CD4-positive, alpha-beta T cell treated with Interleukin-6 for 4 hours (primary cell): ENCODE measurements around the gene FBXO15.

ENCODE experiments used
- DNase-seq: peaks from one replicate; pipeline ENCODE4 v3.0.0-alpha.2; 2020; ENCODE audit warnings: mixed read lengths

Gene FBXO15

DNA sequence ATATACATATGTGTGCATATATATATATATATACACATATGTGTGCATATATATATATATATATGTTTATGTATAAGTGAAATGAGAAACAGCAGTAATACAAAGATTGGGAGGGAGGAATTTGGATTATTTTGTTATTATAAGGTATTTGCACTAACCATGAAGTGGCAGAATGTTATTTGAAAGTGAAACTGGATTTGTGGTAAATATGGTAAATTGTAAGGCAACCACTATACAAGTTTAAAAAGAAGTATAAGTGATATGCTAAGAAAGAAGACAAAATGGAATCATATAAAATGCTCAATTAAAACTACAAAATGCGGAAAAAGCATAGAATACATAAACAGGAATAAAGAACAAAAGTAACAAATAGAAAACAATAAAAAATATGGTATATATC is 37.5 kb downstream of the FBXO15 start:
- DNase-seq, result no peak

DNA sequence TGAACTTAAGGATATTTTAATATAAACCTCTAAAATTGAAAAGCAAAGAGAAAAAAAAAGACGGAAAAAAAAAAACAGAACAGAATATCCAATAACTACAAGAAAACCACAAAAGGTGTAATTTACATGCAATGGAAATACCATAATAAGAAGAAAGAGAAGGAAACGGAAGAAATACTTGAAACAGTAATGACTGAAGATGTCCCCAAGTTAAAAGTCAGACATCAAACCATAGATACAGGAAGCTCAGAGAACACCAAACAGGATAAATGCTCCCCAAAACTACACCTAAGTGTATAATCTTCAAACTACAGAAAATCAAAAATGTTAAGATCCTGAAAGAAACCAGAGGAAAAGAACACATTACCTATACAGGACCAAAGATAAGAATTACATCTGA is 39.2 kb downstream of the FBXO15 start:
- DNase-seq, result no peak

DNA sequence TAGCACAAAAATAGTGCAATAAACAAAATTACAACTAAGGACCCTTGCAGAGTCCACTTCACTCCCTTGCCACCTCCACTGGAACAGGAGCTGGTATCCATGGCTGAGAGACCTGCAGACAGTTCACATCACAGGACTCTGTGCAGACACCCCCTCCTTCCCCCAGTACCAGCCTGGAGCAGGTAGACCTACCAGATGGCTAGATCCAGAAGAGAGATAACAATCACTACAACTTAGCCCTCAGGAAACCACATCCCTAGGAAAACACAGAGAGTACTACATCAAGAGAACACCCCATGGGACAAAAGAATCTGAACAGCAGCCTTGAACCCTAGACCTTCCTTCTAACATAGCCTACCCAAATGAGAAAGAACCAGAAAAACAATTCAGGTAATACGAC is 49.8 kb downstream of the FBXO15 start:
- no peak for DNase-seq

DNA sequence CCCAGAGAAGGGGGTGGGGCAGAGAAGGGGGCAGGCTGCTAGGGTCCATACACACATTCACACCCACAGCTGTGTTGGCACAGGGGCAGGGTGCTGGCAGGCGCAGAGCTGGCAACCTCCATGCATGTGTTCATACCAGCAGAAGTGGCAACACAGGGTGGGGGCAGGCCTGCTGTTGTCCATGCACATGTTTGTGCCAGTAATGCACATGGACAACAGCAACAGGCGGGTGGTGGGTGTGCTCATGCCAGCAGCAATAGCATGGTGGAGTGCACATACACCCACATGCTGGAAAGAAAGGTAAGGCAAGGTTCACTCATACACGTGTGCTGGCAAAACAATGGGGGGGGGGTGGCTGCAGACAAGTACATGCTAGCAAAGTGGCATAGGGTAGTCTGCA is 54.7 kb downstream of the FBXO15 start:
- DNase-seq, result no peak

DNA sequence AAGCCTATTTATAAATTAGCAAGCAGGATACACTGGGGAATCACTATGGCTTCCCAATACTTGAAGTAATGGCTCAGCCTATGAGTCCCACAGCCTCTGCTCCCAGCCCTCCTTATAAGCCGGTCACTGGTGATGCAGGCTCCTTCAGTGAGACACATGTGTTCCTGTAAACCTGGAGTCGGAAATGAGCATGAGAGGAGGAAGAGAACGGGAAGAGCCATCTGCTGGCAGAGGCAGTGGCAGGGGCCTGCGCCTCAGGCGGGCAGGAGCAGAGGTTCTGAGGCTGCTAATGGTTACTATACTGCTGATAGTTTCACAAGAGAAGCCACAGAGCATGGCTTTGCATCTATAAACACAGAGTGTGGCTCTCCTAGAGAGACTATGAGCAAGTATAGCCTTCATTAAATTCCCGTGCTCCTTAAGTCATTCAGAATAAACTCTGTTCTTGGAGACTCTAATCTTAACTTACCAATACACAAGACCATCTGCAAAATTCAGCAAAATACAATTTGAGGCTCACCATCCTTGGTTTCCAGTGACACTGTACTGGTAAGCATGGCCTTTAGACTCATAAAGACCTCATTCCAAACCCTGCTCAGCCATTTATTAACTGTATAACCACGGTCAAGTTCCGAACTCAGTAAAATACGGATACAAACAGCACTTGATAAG is 63.3 kb downstream of the FBXO15 start:
- DNase-seq, result no peak

DNA sequence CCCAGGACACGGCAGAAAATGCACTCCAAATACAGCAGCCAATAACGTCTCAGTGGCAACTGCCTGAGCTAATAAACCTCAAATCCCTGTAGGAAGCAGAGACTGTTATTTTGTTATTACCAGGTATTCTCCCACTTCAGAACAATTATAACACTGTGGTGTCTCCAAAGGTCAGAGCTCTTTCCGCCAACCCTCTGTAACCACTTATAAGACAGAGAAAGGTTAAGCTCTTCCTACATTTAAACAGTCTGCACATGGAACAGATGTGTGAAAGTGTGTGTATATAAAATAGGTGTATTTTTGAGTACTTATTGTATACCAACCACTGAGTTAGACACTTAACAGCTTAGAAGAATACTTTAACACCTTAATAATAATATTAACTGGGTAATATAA is 64.1 kb downstream of the FBXO15 start:
- DNase-seq, result no peak

DNA sequence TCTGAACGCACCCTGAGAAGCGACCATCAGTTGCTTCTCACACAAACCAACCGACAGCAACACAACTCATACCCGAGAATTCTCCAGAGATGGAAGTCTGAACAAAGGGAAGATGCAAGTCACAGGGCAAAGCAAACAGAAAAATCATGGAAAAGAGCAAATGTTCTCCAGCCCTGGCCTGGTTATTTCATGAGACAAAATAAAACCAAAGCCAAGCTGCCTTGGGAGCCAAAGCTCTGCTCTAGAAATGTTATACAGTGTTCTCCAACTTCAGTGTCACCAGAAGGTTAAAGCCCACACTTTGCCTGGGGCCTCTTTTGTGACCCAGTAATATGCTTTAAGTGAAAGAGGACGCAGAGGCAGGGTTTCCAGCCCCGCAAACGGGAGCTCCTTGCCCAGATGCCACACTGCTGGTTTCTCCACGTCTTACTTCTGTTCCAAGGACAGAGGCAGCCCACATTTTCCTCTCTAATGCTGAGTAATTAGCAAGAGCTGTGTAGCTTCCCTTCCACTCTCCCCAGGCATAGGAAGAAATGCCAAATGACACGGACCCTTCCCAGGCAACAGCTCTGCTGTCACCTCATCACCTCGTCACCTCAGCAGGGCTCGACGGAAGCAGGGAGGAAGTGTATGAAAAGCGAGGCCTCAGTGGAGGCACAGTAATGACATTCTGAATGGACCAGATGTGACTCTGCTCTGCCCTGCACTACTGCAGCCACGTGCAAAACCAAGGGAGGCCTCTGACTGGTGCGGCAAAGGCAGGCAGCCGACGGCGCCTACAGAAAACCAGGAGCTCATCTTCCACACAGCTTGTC is 64.7 kb downstream of the FBXO15 start:
- DNase-seq, result peak; percentile 57

DNA sequence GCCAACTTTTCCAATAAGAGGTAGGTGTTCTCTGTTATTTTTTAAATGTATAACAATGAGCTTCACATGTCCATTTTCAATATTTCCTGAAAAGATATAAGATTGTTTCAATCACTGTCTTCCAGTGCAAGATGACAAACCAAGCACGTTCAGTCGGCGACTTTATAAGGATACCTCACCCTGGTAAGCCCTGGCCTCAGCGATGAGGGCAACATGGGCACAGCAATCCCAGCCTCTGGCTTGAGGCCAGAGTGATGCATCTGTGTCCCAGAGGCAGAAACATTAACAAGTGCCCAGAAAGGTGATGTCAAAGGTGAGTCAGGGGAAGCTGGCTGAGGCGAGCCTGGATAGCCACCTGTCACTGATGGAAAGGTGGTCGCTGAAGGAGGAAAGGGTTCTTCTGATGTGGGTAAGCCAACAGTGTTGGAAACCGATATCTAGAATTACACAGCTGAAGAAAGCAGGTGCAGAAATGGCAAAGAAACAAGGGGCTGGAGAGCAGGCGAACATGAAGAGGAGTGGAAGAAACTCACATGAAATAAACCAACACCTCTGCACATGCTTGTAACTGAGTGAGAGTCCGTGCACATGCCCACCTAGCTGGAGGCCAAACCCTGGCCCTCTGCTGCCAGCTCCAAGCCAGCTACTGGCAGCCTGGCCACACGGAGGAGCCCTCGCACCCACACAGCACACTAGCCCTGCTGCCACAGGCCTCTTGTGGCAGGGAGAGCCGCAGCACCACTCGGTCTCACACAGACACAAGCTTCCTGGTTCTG is 65.5 kb downstream of the FBXO15 start:
- peak; percentile 79 for DNase-seq

DNA sequence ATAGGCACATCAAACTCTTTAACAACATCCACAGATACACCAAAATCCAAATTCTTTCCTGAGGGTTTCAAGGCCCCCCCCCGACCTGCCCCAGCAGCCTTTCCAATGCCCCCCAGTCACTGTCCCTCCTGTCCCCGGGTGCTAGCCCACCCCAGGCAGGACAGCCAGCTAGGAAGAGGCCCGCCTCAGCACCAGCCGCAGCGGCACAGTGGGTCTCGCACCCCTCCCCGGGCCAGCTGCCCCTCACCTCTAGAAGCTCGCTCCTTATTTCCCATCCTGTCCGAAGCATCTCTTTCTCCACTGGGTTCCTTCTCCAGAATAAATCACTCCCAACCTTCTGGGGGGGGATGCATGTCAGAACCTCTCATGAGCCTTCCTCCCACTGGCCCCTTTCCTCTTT is 69.4 kb downstream of the FBXO15 start:
- no peak for DNase-seq

DNA sequence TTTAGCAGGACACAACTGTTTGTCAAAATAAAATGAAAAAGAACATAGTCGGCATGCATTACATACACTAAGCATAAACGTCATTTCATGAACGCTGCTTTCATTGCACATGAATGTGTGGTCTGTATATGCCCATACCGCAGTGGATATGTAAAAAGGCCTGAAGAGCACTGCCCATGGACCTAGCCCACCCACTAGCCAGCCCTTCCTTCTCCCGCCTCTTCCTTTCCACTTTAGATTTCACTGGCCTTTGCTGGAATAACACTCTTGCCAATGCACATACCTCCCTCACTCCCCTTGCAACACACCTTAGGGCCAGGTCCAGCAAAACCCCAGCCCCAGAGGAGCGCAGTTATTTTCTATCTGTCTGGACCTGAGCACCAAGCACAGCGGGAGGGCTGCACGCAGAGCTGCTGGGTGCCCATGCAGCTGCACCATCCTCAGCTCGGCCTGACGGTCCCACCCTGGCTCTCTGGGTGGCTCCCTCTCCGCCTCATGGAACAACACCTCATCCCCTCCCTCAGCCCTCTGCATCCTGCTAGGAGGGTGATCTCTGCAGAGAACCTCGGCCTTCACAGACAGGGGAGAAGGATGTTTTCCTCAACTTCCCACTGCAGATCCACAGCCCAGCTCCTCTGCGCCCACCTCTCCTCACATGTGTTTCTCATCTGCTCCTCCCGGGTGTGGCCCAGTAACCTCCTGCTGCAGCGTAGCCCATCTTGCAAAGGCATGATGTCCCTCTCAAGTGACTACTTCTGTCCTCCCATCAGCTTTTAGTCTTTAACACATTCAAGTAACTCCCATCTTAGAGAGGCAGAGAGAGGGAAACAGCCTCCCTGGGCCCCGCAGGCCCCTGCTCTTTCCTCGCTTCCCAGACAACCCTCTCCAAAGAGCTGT is 72.7 kb downstream of the FBXO15 start:
- no peak for DNase-seq

DNA sequence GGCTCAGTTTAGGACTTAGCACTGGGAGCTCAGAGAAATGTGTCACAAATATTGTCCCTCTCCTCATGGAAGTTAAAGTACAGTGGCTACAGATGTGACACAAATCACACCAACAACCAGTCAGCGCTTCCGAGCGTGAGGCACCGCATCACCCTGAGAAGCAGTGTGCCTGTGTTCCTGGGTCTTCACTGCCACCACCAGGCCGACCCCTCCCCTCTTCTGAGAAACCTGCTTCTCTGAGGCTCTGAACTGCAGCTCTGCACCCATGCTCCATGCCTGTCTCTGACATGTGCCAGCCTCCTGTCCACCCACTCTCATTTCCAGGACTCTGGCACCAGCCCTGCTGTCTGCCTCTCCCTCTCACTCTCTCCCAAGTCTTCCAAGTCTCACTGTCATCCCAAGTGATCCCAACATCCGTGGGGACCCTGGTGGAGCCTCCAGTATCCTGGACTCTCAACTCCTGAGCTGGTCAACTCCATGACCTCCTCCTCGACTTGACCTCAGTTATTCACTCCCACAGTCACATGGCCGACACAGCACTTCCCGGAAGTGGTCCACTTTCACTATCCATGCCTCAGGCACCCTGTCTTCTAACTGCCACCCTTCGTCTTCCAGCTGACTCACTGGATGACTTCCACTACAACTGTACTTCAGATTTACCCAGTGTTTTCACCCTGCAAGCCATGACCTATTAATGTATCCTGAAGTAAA is 73.5 kb downstream of the FBXO15 start:
- DNase-seq, result no peak

DNA sequence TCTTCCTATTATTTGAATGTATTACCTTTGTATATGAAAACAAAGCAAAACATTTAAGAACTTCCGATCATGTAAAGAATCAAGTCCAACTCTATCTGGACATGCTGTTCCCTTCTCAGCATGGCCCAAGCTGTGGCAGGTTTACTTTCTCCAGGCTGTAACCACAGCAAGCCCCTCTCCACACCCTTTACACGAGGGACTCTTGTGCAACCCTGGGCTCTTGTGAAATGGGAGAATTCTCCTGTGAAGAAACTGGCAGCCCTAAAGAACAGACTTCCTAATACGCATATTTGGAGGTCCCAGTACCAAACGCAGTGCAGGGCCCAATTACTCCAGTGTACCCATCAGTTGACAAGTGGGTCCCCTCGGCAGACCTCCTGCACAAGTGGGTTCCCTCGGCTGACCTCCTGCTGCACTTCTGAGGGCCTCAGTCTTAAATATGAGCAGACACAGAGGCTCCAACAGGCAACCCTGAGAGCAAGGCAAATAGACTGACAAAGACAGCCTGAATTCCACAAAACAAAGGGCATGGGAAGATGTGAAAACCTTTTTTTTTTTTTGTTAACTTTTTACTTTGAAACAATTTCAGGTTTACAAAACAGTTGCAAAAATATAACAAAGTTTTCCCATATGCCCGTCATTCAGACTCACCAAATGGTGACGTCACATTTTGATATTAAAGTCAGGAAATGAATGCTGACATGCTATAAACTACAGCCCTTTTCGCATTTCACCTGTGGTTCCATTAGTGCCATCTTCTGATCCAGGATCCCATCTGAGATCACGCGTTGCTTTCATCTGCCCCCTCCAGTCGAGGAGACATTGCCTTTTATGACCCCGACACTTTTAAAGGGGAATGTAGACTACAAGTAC is 78.2 kb downstream of the FBXO15 start:
- no peak for DNase-seq

DNA sequence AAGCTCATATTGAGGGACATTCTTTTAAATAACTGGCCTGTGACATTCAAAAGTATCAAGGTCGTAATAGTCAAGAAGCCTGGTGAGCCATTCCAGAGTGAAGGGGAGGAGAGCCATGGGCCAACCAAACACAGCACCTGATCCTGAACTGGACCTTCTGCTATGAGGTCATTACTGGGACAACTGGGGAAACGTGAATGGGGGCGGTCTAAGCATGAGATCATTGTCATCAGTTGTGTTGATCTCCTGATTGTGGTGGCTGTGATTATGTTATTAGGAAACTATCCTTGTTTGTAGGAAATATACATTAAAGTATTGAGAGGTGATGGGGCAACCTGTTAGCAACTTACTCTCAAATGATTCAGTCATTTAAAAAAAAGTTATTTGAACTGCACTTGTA is 79.3 kb downstream of the FBXO15 start:
- no peak for DNase-seq

DNA sequence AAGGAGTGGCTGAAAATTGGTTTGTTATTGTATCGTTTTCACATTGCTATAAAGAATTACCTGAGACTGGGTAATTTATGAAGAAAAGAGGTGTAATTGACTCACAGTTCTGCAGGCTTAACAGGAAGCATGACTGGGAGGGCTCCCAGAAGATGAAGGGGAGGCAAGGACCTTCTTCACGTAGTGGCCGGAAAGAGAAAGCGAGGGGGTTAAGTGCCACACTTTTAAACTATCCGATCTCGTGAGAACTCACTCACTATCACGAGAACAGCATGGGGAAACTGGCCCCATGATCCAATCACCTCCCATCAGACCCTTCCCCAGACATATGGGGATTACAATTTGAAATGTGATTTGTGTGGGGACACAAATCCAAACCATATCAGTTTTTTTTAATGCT is 81.6 kb downstream of the FBXO15 start:
- peak; percentile 27 for DNase-seq

DNA sequence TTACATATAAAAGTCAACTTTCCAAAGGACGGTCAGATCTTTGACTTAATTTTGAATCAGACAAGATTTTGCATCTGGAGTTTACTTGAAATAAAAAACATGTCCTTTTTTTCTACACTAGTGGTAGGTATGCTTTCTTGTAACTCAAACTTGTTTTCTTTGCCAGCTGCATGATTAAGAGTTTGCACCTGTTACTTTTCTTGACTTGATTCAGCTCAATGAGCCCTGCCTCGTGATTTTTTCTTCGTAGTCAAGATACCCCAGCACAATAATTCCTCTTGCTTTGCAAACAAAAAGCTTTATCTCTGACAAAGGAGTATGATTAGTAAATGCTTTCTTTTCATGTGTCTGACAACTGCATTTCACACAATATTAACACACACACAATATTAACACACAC is 82.3 kb downstream of the FBXO15 start:
- DNase-seq, result no peak

DNA sequence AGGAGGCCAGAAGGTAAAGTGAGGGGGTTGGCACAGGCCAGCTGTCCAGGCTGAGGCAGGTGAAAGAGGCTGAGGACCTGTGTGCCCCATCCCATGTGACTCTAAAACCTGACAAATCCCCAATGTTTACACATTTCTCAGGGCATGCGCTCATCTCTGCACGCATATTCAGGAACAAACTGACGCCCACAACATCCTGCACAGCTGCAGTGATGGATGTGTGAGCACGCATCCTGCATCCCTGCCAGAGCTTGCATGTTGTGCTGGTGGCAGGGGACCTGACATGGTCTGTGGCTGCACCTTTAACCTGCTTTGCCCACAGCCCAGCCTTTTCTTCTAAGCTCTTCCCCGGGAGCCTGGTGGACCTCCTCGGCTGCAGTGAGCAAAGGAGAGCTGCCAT is 83.1 kb downstream of the FBXO15 start:
- peak; percentile 56 for DNase-seq

DNA sequence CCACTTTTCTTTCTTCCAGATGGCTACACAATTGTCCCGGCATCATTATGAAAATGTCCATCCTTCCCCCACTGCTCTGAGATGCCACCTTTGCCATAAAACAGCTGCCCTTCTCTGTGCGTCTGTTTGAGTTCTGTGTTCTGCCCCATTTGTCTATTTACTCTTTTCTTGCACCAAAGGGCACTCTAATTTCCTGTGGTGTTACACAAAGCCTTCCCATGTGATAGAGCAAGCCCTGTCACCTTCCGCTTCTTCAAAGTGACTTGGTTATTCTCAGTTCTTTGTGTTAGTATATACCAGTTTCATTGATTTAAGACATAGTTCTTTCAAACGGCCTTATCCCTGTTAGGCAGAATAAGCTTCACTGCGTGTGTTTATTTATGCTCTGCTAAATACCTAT is 84.1 kb downstream of the FBXO15 start:
- DNase-seq, result no peak

DNA sequence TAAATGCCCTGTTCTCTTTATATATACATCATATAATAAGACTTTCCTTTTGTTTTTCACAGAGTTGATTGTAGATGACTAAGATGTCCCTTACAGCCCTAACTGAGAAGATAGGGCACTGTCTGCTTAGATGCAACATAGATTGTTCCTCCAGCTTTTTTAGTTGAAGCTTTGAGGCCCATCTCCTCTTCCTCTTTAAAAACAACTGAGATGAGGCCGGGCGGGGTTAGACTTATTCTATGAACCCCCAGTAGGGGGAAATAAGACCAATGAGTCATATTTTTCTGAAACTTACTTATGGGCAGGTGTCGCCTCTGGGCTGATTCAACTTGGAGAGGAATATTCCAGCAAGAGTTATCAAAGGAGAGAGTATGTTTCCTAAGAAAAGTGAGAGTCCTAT is 84.6 kb downstream of the FBXO15 start:
- peak; percentile 50 for DNase-seq

DNA sequence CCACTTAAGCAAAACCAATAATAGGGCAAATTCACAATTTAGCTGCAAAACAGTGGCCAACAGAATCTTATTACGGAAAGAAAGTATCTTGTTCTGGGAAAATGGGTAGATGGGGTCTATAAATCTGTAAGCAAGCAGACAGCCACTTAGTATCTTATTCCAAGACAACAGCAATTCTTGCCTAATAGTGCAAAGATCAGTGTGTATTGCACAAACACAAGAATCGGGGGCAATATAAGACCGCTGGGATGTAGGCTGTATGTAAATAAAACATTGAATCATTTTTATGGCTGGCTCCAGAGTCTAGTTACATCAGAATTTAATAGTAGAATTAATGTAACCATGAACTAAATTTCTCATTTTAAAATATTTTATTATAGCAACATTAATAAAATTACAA is 85.6 kb downstream of the FBXO15 start:
- no peak for DNase-seq

DNA sequence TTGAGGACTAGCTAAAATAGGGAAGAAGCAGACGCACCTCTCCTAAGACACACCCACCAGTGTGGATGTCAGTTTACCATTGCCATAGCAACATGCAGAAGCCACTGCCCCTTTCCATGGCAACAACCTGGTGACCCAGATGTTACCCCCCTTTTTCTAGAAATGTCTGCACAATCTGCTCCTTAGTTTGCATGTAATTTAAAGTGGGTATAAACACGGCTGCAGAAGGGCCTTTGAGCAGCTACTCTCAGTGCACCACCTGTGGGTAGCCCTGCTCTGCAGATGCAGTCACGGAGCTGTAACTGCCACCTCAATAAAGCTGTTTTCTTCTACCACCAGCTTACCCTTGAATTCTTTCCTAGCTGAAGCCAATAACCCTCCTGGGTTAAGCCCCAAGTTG is 87.1 kb downstream of the FBXO15 start:
- no peak for DNase-seq

DNA sequence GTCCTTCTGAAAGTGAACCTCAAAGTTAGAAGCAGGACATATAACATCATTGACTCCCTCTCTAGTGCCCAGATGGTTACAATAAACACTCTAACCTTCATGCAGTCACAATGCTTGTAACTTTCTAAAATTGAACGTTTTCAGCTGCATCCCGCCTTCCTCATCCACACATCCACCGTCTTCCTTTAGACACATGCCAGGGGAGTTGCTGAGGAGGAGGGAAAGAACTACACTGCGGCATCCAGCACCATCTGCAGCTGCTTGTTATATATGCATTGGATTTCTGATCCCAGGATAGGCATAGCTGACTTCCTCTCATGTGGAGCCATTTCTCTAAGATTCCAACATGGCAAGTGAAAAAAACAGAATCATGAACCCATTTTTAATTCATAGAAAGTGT is 96.8 kb downstream of the FBXO15 start:
- no peak for DNase-seq
